Rectal smooth muscle tissue (tissue), 1 donor: ENCODE measurements around the gene KRI1.
"Not testable (repeated sequence)": the region's sequence is repeated elsewhere in the genome, so short reads cannot be mapped to it uniquely, and the experiment has no call there.

ENCODE experiments used
- H3K27ac ChIP-seq: one replicate; pipeline ENCODE4 v1.7.0; 2013; ENCODE audit warnings: low read depth, low read length, inconsistent platforms
- H3K27me3 ChIP-seq: one replicate; pipeline ENCODE4 v1.7.0; 2013; ENCODE audit warnings: low read length; ENCODE audit not compliant: control insufficient read depth, insufficient read depth
- H3K36me3 ChIP-seq: one replicate; pipeline ENCODE4 v1.7.0; 2013; ENCODE audit warnings: low read length; ENCODE audit not compliant: control insufficient read depth, insufficient read depth
- H3K4me1 ChIP-seq: one replicate; pipeline ENCODE4 v1.7.0; 2013; ENCODE audit warnings: low read length; ENCODE audit not compliant: control insufficient read depth, insufficient read depth
- H3K4me3 ChIP-seq: one replicate; pipeline ENCODE4 v1.7.0; 2013; ENCODE audit warnings: low read length
- H3K9ac ChIP-seq: one replicate; pipeline ENCODE4 v1.7.0; 2013; ENCODE audit warnings: low read length

The KRI1 gene

DNA sequence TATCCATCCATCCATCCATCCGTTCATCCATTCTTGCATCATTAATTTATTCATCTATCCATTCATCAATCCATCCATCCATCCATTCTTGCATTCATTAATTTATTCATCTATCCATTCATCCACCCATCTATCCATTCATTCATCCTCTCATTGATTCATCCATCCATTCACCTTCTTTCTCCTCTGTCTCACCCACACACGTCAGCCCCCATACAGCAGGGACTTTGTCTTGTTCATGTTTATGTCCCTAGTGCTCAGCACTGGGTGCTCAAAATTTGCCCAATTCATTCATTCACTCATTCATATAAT, 22.0 kb upstream of the KRI1 start:
- Histone ChIP-seq H3K27ac (no peak overlapping the region), H3K9ac (no peak overlapping the region), H3K36me3 (no peaks in the 10 kb centered on the region), H3K4me1 (no peaks in the 10 kb centered on the region), H3K4me3 (no peak overlapping the region), H3K27me3 (peaks cover 5% of the 10 kb centered on the region)

DNA sequence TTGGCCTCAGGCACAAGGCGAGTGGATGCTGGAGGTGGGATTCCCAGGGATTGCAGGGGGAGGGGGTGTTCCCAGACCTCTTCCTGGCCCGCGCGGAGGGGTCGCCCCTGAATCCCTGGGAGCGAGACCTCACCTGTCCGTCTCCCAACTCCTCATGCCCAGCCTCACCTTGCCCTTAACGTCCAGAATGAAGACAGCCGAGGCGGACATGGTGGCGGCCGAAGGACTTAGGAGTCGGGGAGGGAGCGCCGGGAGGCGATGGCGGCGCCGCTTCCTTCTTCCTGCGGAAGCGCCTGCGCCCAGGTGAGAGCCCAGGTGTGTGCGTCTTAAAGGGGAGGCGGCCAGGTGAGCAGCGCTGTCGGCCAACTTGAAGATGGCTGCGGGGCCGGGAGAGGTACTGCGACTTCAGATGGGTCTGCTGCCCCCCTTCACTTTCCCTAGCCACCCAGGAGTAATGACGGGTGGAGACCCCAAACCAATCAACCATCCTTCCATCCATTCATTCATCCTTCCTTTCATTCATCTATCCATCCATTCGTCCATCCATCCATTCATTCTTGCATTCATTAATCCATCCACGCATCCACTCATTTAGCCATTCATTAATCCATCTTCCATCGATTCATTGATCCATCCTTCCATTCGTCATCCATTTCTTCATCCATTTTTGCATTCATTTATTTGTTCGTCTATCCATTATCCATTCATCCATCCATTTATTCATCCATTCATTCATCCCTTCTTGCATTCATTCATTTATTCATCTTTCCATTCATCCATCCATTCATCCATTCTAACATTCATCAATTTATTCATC, 21.4 kb upstream of the KRI1 start, which contains the start of gene AP1M2:
TSS of gene AP1M2 (minus strand) at position 291 of the 817 bp plus-strand sequence. CDS start at position 210, 81 bp downstream.
- Histone ChIP-seq H3K36me3 (no peaks in the 10 kb centered on the region), H3K9ac (no peak within 1 kb of the TSS), H3K27me3 (peaks cover 5% of the 10 kb centered on the region), H3K4me3 (peak within 1 kb of the TSS; percentile 67), H3K4me1 (no peaks in the 10 kb centered on the region), H3K27ac (no peak within 1 kb of the TSS)

DNA sequence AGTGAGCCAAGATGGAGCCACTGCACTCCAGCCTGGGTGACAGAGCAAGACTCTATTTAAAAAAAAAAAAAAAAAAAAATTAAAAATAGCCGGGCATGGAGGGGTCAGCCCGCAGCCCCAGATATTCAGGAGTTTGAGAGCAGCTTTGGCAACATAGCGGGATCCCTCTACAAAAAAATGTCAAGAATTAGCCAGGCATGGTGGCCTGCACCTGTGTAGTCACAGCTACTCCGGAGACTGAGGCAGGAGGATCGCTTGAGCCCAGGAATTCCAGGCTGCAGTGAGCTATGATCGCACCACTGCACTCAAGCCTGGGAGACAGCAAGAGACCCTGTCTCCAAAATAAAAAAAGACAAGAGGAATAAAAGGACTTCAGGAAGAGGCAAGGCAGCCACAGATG, 20.6 kb upstream of the KRI1 start:
- Histone ChIP-seq H3K27me3 (peaks cover 5% of the 10 kb centered on the region), H3K4me3 (peak overlapping the region; percentile 67), H3K9ac (no peak overlapping the region), H3K4me1 (no peaks in the 10 kb centered on the region), H3K36me3 (no peaks in the 10 kb centered on the region), H3K27ac (no peak overlapping the region)

DNA sequence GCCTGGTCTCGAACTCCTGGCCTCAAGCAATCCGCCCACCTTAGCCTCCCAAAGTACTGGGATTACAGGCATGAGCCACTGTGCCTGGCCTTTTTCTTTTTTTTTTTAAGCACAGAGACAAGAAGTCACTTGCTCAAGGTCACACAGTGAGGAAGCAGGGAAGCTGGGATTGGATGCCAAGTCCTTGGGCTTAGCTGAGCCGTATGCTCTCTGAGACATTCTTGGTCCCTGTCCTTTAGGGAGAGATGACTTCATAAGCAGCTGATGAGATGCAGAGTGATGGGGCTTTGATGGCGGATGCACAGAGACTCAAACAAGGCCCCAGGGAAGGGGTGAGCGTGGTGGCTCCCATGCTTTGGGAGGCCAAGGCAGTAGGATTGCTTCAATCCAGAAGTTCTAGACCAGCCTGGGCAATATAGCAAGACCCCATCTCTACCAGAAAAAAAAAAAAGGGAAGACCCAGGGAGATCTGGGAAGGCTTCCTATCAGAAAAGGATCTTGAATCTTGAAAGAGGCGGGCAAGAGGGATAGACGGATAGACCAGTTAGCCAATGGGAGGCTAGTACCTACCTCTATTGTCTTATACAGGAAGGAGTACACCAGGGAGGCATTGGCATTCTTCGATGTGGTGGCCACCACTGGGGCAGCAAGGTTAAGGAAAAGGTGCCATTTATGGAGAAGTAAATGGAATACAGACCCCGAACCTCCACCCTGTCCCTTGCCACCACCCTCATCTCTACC, 17.4 kb upstream of the KRI1 start:
- H3K27me3 ChIP-seq = peaks cover 5% of the 10 kb centered on the region
- H3K4me3 ChIP-seq = no peak overlapping the region
- H3K4me1 ChIP-seq = no peaks in the 10 kb centered on the region
- H3K27ac ChIP-seq = no peak overlapping the region
- H3K36me3 ChIP-seq = no peaks in the 10 kb centered on the region
- H3K9ac ChIP-seq = no peak overlapping the region

DNA sequence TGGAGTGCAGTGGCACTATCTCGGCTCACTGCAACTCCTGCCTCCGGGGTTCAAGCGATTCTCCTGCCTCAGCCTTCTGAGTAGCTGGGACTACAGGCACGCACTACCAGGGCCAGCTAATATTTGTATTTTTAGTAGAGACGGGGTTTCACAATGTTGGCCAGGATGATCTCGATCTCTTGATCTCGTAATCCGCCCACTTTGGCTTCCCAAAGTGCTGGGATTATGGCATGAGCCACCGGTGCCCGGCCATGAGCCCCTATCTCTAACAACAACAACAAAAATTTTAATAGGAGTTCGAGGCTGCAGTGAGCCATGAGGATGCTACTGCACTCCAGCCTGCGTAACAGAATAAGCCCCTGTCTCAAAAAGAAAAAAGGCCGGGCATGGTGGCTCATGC, 16.3 kb upstream of the KRI1 start:
- Histone ChIP-seq H3K4me3 (no peak overlapping the region), H3K4me1 (no peaks in the 10 kb centered on the region), H3K36me3 (no peaks in the 10 kb centered on the region), H3K27ac (no peak overlapping the region), H3K27me3 (peaks cover 3% of the 10 kb centered on the region), H3K9ac (no peak overlapping the region)

DNA sequence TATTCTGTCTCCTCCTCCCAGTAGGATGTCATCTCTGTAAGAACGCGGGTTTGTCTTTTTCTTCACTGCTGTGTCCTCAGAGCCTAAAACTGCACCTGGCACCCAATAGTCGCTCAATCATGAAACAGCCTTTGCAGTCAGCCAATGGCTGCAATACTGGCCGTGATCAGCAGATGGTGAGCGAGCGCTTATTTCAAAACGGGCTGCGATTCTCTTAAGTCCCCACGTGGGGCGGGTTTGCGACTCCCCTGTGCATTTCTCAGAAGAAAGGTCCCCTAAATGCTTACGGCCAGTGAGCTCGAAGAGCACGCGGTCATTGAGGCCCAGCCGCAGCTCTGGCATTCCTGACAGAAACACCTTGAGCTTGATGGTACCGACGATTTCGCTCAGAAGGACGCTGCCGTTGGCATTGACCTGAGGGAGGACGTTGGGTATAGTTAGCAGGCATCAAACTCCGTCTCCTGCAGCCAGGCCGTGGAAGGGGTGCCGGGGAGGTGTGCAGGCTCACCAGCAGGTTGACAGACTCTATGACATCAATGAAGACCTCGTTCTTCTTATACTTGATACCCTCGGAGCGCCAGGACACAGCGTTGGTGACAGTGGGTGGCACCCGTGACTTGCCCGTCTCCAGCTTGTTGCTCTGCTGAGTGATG, 15.3 kb upstream of the KRI1 start:
- Histone ChIP-seq H3K27me3 (no peaks in the 10 kb centered on the region), H3K9ac (peak overlapping the region; percentile 14), H3K4me1 (no peaks in the 10 kb centered on the region), H3K4me3 (no peak overlapping the region), H3K36me3 (no peaks in the 10 kb centered on the region), H3K27ac (no peak overlapping the region)

DNA sequence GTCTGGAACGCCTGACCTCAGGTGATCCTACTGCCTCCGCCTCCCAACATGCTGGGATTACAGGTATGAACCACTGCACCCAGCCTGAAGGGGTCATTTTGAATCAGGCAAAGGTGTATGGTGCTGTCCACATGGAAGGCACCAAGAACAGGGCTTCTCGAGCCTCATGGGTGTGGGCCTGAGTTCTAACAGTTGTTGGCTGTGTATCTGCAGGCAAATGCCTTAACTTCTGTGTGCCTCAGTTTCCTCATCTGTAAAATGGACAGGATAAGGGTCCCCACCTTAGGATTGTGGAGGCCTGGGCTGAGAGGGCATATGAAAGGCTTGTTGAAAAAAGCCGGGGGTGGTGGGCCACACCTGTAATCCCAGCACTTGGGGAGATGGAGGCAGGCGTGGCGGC, 12.1 kb upstream of the KRI1 start:
- no peaks in the 10 kb centered on the region for H3K27me3 ChIP-seq
- H3K27ac ChIP-seq = no peak overlapping the region
- no peaks in the 10 kb centered on the region for H3K4me1 ChIP-seq
- H3K36me3 ChIP-seq = no peaks in the 10 kb centered on the region
- no peak overlapping the region for H3K4me3 ChIP-seq
- no peak overlapping the region for H3K9ac ChIP-seq

DNA sequence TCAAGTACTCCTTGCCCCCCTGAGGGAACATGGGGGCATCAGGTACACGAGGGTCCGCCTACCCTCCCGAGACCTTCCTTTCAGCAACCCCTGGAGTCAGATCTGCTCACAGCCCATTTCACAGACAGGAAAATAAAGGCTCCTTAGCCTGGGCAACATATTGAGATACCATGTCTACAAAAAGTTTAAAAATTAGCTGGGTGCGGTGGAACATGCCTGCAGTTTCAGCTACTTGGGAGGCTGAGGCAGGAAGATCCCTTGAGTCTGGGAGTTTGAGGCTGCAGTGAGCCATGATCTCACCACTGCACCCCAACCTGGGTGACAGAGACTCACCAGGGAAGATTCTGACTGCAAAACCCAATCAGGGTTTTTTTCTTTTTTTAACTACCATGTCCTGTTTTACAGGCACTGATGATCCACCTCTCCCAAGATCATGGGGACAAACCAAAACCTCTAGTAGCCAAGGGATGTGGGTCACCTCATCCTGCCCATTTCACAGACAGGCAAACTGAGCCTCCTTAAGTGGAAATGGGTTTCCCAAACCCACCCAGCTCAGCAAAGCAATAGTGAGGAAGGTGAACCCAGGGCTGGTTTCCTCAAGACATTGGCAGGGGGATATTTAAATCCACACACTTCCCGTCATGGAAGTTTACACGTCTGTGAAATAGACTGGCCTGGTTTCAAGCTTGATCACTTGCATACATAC, 9.4 kb upstream of the KRI1 start:
- H3K36me3 ChIP-seq = no peaks in the 10 kb centered on the region
- H3K27me3 ChIP-seq = no peaks in the 10 kb centered on the region
- no peak overlapping the region for H3K27ac ChIP-seq
- no peaks in the 10 kb centered on the region for H3K4me1 ChIP-seq
- no peak overlapping the region for H3K9ac ChIP-seq
- H3K4me3 ChIP-seq = no peak overlapping the region

DNA sequence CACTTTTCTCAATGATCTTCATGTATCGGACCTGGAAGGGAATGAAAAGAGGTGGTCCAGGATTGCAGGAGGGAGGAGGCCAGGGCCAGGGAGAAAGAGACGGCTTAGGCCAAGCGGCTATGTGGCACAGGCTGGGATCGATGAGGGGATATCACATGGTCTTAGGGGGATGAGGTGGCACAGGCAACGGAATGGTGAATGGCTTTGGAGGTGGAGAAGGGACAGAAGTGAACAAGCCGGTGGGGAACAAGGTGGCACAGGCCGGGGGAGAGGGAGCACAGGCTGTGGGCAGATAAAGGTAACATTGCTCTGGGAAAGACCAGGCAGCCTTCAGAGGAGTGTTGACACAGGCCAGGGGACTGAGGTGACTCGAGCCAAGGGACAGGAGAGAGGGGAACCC, 8.7 kb upstream of the KRI1 start:
- Histone ChIP-seq H3K27ac (no peak overlapping the region), H3K4me3 (no peak overlapping the region), H3K36me3 (no peaks in the 10 kb centered on the region), H3K9ac (no peak overlapping the region), H3K27me3 (no peaks in the 10 kb centered on the region), H3K4me1 (peaks cover under 1% of the 10 kb centered on the region)

DNA sequence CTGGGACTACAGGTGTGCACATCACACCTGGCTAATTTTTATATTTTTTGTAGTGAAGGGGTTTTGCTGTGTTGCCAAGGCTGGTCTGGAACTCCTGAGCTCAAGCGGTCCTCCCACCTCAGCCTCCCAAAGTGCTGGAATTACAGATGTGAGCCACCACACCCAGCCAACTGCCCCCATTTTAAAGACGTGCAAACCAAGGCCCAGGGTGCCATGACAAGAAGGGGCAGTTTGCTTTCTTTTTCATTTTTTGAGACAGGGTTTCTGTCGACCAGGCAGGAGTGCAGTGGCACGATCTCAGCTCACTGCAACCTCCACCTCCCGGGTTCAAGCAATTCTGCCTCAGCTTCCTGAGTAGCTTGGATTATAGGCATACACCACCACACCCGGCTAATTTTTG, 8.0 kb upstream of the KRI1 start:
- H3K9ac ChIP-seq, H3K4me1 ChIP-seq, H3K27ac ChIP-seq, H3K36me3 ChIP-seq, H3K27me3 ChIP-seq, H3K4me3 ChIP-seq: not testable (repeated sequence)

DNA sequence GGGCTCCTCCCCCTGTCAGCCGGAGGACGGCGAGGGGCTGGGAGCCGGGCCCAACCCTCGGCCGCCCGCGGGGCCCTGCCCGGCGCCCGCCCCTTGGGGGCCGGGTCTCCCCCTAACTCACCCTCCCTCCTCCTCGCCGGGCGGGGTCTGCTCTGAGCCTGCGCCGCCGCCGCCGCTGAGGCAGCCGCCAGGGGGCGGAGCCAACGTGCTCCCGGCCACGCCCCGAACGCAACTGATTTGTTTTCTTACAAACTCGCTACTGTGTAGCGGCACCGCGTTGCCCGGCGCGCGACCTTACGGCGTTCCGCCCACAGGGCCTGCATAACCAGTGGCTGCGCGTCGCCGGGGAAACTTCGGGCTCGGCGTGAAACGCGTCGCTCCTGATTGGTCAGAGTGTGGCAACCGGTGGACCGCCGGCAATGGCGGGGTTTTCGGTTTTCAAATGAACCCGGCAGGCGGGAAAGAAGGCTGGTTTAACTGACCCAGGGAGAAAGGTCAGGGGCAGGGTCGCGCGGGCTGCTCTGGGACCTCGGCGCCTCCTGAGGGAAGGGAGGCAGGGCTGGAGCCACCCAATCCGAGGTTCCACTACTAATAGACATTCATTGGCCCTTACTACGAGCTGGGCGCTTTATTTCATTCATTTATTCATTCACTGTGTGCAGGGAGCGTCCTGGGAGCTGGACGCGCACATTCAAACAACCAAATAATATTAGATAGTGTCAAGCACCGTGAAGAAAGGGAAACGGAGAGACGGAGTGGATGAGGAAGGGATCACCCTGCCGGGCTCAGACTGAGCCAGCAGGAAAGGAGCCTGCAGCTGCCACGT, 3.2 kb upstream of the KRI1 start, which contains the start of gene CDKN2D:
TSS of gene CDKN2D (minus strand) at position 154 of the 826 bp plus-strand sequence. CDS start 326 bp downstream, outside the sequence.
- peak within 1 kb of the TSS; percentile 73 for H3K4me3 ChIP-seq
- H3K27me3 ChIP-seq = no peaks in the 10 kb centered on the region
- peaks cover 12% of the 10 kb centered on the region for H3K4me1 ChIP-seq

More for the DNA sequence above, 3.2 kb upstream of the KRI1 start, which contains the start of gene CDKN2D:
- peak within 1 kb of the TSS; percentile 51 for H3K27ac ChIP-seq
- H3K36me3 ChIP-seq = no peaks in the 10 kb centered on the region
- H3K9ac ChIP-seq = no peak within 1 kb of the TSS
